ENCODE measurements around the gene PCOLCE2.

The PCOLCE2 gene

GRCh38 chr3:142808103-142808917 lies 80.6 kb downstream of the PCOLCE2 start:
- DNase-seq: no peak

GRCh38 chr3:142802891-142803290 lies 86.0 kb downstream of the PCOLCE2 start:
- no peak for DNase-seq

- DNase-seq: no peak
These were observed 87.1 kb downstream of the PCOLCE2 start for GRCh38 chr3:142801746-142802145.

GRCh38 chr3:142796823-142797222 lies 92.1 kb downstream of the PCOLCE2 start:
- no peak for DNase-seq

GRCh38 chr3:142795332-142795731 lies 93.6 kb downstream of the PCOLCE2 start:
- no peak for DNase-seq

GRCh38 chr3:142794508-142794907 lies 94.4 kb downstream of the PCOLCE2 start:
- DNase-seq: no peak

GRCh38 chr3:142787719-142788118 lies 101.2 kb downstream of the PCOLCE2 start:
- no peak for DNase-seq

- DNase-seq: no peak
These were observed 102.9 kb downstream of the PCOLCE2 start for GRCh38 chr3:142785996-142786395.

GRCh38 chr3:142784228-142784627 lies 104.7 kb downstream of the PCOLCE2 start:
- no peak for DNase-seq

- no peak for DNase-seq
These were observed 106.3 kb downstream of the PCOLCE2 start for GRCh38 chr3:142782616-142783015.

GRCh38 chr3:142779591-142779990 lies 109.3 kb downstream of the PCOLCE2 start:
- no peak for DNase-seq

- DNase-seq: no peak
These were observed 110.3 kb downstream of the PCOLCE2 start for GRCh38 chr3:142778541-142778940.

- DNase-seq: no peak
These were observed 111.0 kb downstream of the PCOLCE2 start for GRCh38 chr3:142777927-142778326.

- no peak for DNase-seq
These were observed 120.5 kb downstream of the PCOLCE2 start for GRCh38 chr3:142768338-142768737.
